IgD-negative memory B cell (primary cell): ENCODE results near the gene CLRN3. TPM values are rescaled to one million over a fixed set of nuclear protein-coding genes. Genes with fewer than 3 reads are reported as not detected.

Source experiments
- H3K27ac Mint-ChIP-seq, 3 donors: one replicate each; pipeline ENCODE4 v1.8.0; 2020 to 2022; ENCODE audit warnings: mild to moderate bottlenecking in 3 of 3, mixed read lengths in 3 of 3, moderate library complexity in 1 of 3
- H3K27me3 Mint-ChIP-seq: one replicate; pipeline ENCODE4 v1.8.0; 2021; ENCODE audit warnings: mixed read lengths
- H3K36me3 Mint-ChIP-seq: one replicate; pipeline ENCODE4 v1.8.0; 2020; ENCODE audit warnings: mild to moderate bottlenecking, mixed read lengths
- H3K4me1 Mint-ChIP-seq, 3 donors: one replicate each; pipeline ENCODE4 v1.8.0; 2020 to 2022; ENCODE audit warnings: mixed read lengths in 3 of 3, mild to moderate bottlenecking in 1 of 3
- H3K4me3 Mint-ChIP-seq, 4 donors: one replicate each; pipeline ENCODE4 v1.8.0; 2020 to 2022; ENCODE audit warnings: mild to moderate bottlenecking in 4 of 4, mixed read lengths in 4 of 4, moderate library complexity in 3 of 4
- H3K9me3 Mint-ChIP-seq, 3 donors: one replicate each; pipeline ENCODE4 v1.8.0; 2020 to 2021; ENCODE audit warnings: mixed read lengths in 3 of 3, mild to moderate bottlenecking in 1 of 3
- polyA plus RNA-seq: library from polyadenylated mRNA; unstranded; fragments of 300-500 nt; fragmentation: Illumina TruSeq; gene quantifications from one replicate; pipeline ENCODE4 v1.2.3, GENCODE V29; 2021

Gene CLRN3
- polyA plus RNA-seq, 1 donor from 2014 or later, result not detected

DNA sequence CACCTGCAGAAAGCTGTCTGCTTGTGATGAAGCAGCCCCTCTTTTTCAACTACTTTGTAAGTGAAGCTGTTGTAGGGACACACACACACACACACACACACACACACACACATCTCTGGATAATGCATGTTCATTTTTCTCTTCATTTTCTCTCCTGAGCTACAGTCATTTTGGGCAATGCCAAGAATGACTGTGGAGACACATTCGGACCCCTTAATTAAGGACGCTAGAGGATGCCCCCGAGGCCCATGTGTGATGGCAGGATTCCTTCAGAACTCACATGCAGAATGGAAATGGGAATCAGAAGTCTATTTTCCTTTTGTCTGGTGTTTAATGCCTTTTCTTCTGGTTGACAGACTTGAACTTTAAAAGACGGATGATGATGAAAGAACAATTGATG is 56.6 kb downstream of the CLRN3 start:
- H3K9me3 Mint-ChIP-seq, result peaks cover 0 to 3% (median 0%) of the 10 kb centered on the region in 3 donors
- H3K4me3 Mint-ChIP-seq, result no peak overlapping the region
- no peak overlapping the region for H3K27ac Mint-ChIP-seq
- H3K36me3 Mint-ChIP-seq, result no peaks in the 10 kb centered on the region
- H3K27me3 Mint-ChIP-seq, result peaks cover 23% of the 10 kb centered on the region
- H3K4me1 Mint-ChIP-seq, result no peaks in the 10 kb centered on the region

DNA sequence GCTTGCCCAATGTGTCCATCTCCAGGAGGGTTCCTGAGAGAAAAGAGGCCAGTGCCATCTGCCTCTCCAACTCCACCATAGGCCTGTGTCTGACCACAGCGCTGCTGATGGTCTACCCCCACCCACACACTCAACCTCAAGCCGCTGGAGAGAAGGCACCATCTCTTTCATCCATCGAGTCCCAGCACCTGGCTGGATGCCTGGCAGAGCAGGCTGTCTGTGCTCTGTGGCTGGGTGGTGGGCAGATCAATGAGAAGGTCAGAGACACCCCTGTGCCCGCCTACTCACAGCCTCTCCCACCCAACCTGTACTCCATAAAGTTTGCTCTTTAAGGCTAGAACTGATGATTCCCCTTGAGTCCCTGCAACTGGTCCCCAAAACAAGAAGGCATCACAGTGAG is 58.0 kb downstream of the CLRN3 start:
- Mint-ChIP-seq H3K9me3 (peaks cover 0 to 3% (median 0%) of the 10 kb centered on the region in 3 donors), H3K36me3 (no peaks in the 10 kb centered on the region), H3K27ac (no peak overlapping the region), H3K4me1 (no peaks in the 10 kb centered on the region), H3K27me3 (peaks cover 23% of the 10 kb centered on the region), H3K4me3 (no peak overlapping the region)

DNA sequence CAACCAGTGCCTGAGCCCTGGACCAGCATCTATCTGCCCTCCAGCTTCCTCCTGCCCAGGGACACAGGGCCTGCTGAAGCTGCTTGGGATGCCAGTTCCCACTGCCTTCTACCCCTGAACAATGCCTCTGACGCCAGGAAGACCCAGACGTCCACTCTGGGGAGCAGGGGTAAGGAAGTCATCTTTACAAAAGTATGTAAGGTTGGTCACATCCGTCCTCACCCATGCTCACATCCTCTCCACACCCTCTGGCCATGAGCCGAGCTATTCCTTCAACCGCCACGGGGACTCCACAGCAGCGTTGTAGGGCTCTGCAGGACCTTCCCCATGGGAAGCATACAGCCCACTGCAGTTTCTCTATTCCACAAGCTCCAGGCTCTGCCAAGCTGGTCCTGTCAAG is 58.5 kb downstream of the CLRN3 start:
- no peak overlapping the region for H3K27ac Mint-ChIP-seq
- no peak overlapping the region for H3K4me3 Mint-ChIP-seq
- peaks cover 0 to 2% (median 0%) of the 10 kb centered on the region in 3 donors for H3K9me3 Mint-ChIP-seq
- no peaks in the 10 kb centered on the region for H3K36me3 Mint-ChIP-seq
- no peaks in the 10 kb centered on the region for H3K4me1 Mint-ChIP-seq
- peaks cover 23% of the 10 kb centered on the region for H3K27me3 Mint-ChIP-seq

GRCh38 chr10:127833804-127834203 is 58.9 kb downstream of the CLRN3 start:
- H3K27ac Mint-ChIP-seq, result no peak overlapping the region
- H3K4me3 Mint-ChIP-seq, result no peak overlapping the region

DNA sequence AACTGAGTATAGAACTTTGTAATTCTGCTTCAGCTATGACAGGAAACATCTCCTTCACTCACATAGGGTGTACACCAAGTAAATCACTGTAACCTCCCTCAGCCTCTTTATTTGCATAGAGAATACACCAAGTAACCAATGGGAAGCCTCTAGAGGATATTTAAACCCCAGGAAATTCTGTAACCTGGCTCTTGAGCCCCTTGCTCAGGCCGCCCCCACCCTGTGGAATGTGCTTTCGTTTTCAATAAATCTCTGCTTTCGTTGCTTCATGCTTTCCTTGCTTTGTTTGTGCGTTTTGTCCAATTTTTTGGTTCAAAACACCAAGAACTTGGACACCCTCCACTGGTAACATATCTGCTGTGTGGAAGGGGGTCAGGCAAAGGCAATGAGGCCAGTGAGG is 60.2 kb downstream of the CLRN3 start:
- H3K9me3 Mint-ChIP-seq, result no peaks in the 10 kb centered on the region
- peaks cover 22% of the 10 kb centered on the region for H3K27me3 Mint-ChIP-seq
- no peaks in the 10 kb centered on the region for H3K4me1 Mint-ChIP-seq
- no peak overlapping the region for H3K27ac Mint-ChIP-seq
- no peak overlapping the region for H3K4me3 Mint-ChIP-seq
- no peaks in the 10 kb centered on the region for H3K36me3 Mint-ChIP-seq

More at GRCh38 chr10:127833804-127834203, 58.9 kb downstream of the CLRN3 start:
- Mint-ChIP-seq H3K4me1 (no peaks in the 10 kb centered on the region), H3K36me3 (no peaks in the 10 kb centered on the region), H3K9me3 (no peaks in the 10 kb centered on the region), H3K27me3 (peaks cover 23% of the 10 kb centered on the region)

- Mint-ChIP-seq H3K9me3 (no peaks in the 10 kb centered on the region), H3K4me3 (no peak overlapping the region), H3K36me3 (no peaks in the 10 kb centered on the region), H3K27me3 (peaks cover 13% of the 10 kb centered on the region), H3K27ac (no peak overlapping the region), H3K4me1 (no peaks in the 10 kb centered on the region)
These were observed 62.3 kb downstream of the CLRN3 start for GRCh38 chr10:127830414-127830813.

Other genes with a start within 250 kb of the CLRN3 start
- not detected for gene FOXI2, start 155.8 kb downstream of the CLRN3 start, polyA plus RNA-seq
- 11.2 TPM for gene PTPRE, start 14.2 kb upstream of the CLRN3 start, polyA plus RNA-seq
- gene MKI67, start 233.5 kb upstream of the CLRN3 start, polyA plus RNA-seq, result 0.59 TPM